GM06990 (cell line): ENCODE data around the gene CAV3.
A peak's percentile ranks its signal among the peaks of the same experiment; 100 is the strongest.

ENCODE experiments used
- DNase-seq: peaks from one replicate; pipeline ENCODE4 v3.0.0-alpha.2; 2011; ENCODE audit not compliant: insufficient read length; ENCODE audit errors: extremely low read depth
- H3K27me3 ChIP-seq: replicated peaks from 2 replicates; pipeline ENCODE4 v1.6.0; 2011; ENCODE audit warnings: low read length; ENCODE audit not compliant: control insufficient read depth, insufficient read depth
- H3K36me3 ChIP-seq: 2 replicates; pipeline ENCODE4 v1.5.1; 2011; ENCODE audit warnings: low read length; ENCODE audit not compliant: control insufficient read depth, insufficient read depth
- H3K4me3 ChIP-seq: replicated peaks from 2 replicates; pipeline ENCODE4 v1.5.1; 2011; ENCODE audit warnings: low read depth, mild to moderate bottlenecking, control low read depth, low read length
- CTCF ChIP-seq: IDR thresholded peaks from 2 replicates; pipeline ENCODE4 v1.5.1; 2011; ENCODE audit warnings: low read length, control low read depth, mild to moderate bottlenecking, inconsistent platforms; ENCODE audit not compliant: insufficient read depth, poor library complexity, severe bottlenecking

Gene CAV3

GRCh38 chr3:8769088-8769822 is 35.7 kb downstream of the CAV3 start, which contains the start of gene OXTR:
Gene OXTR (minus strand): TSS chr3:8769613. CDS start chr3:8768187, 1,426 bp downstream.
- peak; percentile 99 for TF ChIP-seq CTCF

GRCh38 chr3:8773941-8774542 is 40.4 kb downstream of the CAV3 start:
- Histone ChIP-seq H3K36me3 (no peaks in the 10 kb centered on the region), H3K27me3 (no peaks in the 10 kb centered on the region), H3K4me3 (no peak overlapping the region)
- no peak for TF ChIP-seq CTCF
- DNase-seq = no peak

More at GRCh38 chr3:8769088-8769822, 35.7 kb downstream of the CAV3 start, which contains the start of gene OXTR:
- DNase-seq = peak; percentile 84
- H3K36me3 ChIP-seq = no peaks in the 10 kb centered on the region
- no peaks in the 10 kb centered on the region for H3K27me3 ChIP-seq
- peak within 1 kb of the TSS; percentile 73 for H3K4me3 ChIP-seq

GRCh38 chr3:8775181-8775580 is 41.6 kb downstream of the CAV3 start:
- no peak for TF ChIP-seq CTCF
- Histone ChIP-seq H3K27me3 (no peaks in the 10 kb centered on the region), H3K4me3 (no peak overlapping the region), H3K36me3 (no peaks in the 10 kb centered on the region)
- no peak for DNase-seq

DNA sequence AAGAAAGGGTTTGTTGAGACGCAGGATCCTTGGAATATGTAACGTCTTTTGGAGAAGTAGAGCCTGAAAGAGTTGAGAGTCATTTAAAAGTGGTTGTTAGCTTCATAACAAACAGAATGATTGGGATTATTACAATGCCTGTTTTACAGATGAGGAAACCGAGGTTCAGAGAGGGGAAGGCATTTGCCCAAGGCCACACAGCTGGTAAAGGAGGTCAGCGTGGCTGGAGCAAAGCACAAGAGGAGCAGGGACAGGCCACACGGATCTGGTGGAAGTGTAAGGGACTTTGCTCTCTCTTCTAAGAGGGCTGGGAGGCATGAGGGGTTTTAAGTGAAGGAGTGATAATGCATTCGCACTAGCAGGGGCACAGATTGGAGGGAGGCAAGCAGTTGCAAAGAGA is 42.0 kb downstream of the CAV3 start:
- DNase-seq = no peak
- Histone ChIP-seq H3K4me3 (no peak overlapping the region), H3K36me3 (no peaks in the 10 kb centered on the region), H3K27me3 (no peaks in the 10 kb centered on the region)
- TF ChIP-seq CTCF = no peak

GRCh38 chr3:8776406-8776805 is 42.8 kb downstream of the CAV3 start:
- no peak for TF ChIP-seq CTCF
- H3K4me3 ChIP-seq = no peak overlapping the region
- no peak for DNase-seq
- H3K27me3 ChIP-seq = no peaks in the 10 kb centered on the region
- H3K36me3 ChIP-seq = no peaks in the 10 kb centered on the region
